ENCODE data around the gene CHERP. TPM values are rescaled to one million over a fixed set of nuclear protein-coding genes. Genes with fewer than 3 reads are reported as not detected.

Gene CHERP
- total and polyA plus RNA-seq, 2 of the 13 experiments (the other 11 are each of a cell fraction or from before 2014, with no cell fraction given): 4.3 to 5.4 TPM

GRCh38 chr19:16572332-16573211 lies 30.3 kb upstream of the CHERP start, which contains the start of gene SLC35E1 (continued):
- TF ChIP-seq WIZ (CRISPR knock-in tag; IDR thresholded peaks at IDR 0.05): 0 out of 2 replicates have a peak, but pooled peaks have one; percentile 66
- TF ChIP-seq ZC3H13 (CRISPR knock-in tag; IDR thresholded peaks at IDR 0.05): peak; percentile 73
- no peak for TF ChIP-seq SNRNP70 (IDR thresholded peaks at IDR 0.05; ENCODE audit: low read depth, low read length)
- TF ChIP-seq KDM3A (CRISPR knock-in tag; IDR thresholded peaks at IDR 0.05; ENCODE audit: low read depth): no peak
- no peak for TF ChIP-seq ZNF678 (CRISPR knock-in tag; IDR thresholded peaks at IDR 0.05)
- TF ChIP-seq ZNF253 (CRISPR knock-in tag; IDR thresholded peaks at IDR 0.05; ENCODE audit: borderline replicate concordance): no peak
- 0 out of 2 replicates have a peak, but pooled peaks have one; percentile 60 for TF ChIP-seq RFXAP (CRISPR knock-in tag; IDR thresholded peaks at IDR 0.05; ENCODE audit: borderline replicate concordance)
- TF ChIP-seq JDP2 (CRISPR knock-in tag; IDR thresholded peaks at IDR 0.05; ENCODE audit: borderline replicate concordance): no peak
- TF ChIP-seq HMGXB3 (CRISPR knock-in tag; IDR thresholded peaks at IDR 0.05; ENCODE audit: borderline replicate concordance): no peak
- TF ChIP-seq SP2 (CRISPR knock-in tag; IDR thresholded peaks at IDR 0.05): peak; percentile 80
- peak; percentile 94 for TF ChIP-seq ZFX (CRISPR knock-in tag; IDR thresholded peaks at IDR 0.05; ENCODE audit: low read depth)
- no peak for TF ChIP-seq SMARCE1 (IDR thresholded peaks at IDR 0.05; ENCODE audit: borderline replicate concordance)
- TF ChIP-seq THAP8 (CRISPR knock-in tag; IDR thresholded peaks at IDR 0.05; ENCODE audit: borderline replicate concordance): no peak
- TF ChIP-seq ZNF784 (CRISPR knock-in tag; IDR thresholded peaks at IDR 0.05; ENCODE audit: borderline replicate concordance): peak; percentile 65; the same call in 1 of the 2 replicates
- no peak for TF ChIP-seq ZSCAN5A (CRISPR knock-in tag; IDR thresholded peaks at IDR 0.05; ENCODE audit: borderline replicate concordance)
- TF ChIP-seq SNAPC5 (CRISPR knock-in tag; IDR thresholded peaks at IDR 0.05; ENCODE audit: borderline replicate concordance): no peak
- TF ChIP-seq THRA (CRISPR knock-in tag; IDR thresholded peaks at IDR 0.05; ENCODE audit: borderline replicate concordance): no peak
- peak; percentile 97 for TF ChIP-seq PHF20 (CRISPR knock-in tag; IDR thresholded peaks at IDR 0.05)

Data from HepG2 (cell line).